Stimulated activated CD4-positive, alpha-beta T cell treated with anti-CD3 and anti-CD28 coated beads, Interleukin-15, amount 100 ng/mL, for 1 hour (primary cell): Measurements from ENCODE around the gene ARL10.
A peak's percentile ranks its signal among the peaks of the same experiment; 100 is the strongest.

Experiments used
- DNase-seq, 2 donors: peaks; one replicate each; pipeline ENCODE4 v3.0.0-alpha.2; 2020; ENCODE audit warnings: low read depth in 1 of 2, low spot score in 1 of 2

ARL10 gene

GRCh38 chr5:176361437-176362232 is 3.7 kb upstream of the ARL10 start, which contains the start of gene KIAA1191:
TSS of gene KIAA1191 (minus strand) at chr5:176361764. CDS start at chr5:176359508, 2,256 bp downstream.
- DNase-seq = peak; percentile 89 to 90

- DNase-seq = no peak
Measured at GRCh38 chr5:176362233-176362490, 3.1 kb upstream of the ARL10 start.

- DNase-seq = no peak
Measured at GRCh38 chr5:176364765-176365350, 429 bp upstream of the ARL10 start.

- no peak for DNase-seq
Measured at GRCh38 chr5:176366232-176366894, 1.1 kb downstream of the ARL10 start.

- no peak for DNase-seq
Measured at GRCh38 chr5:176368726-176369125, 3.4 kb downstream of the ARL10 start.

- DNase-seq = no peak
Measured at GRCh38 chr5:176369934-176370711, 4.8 kb downstream of the ARL10 start.

- no peak for DNase-seq
Measured at GRCh38 chr5:176371621-176372539, 6.6 kb downstream of the ARL10 start.

GRCh38 chr5:176373100-176373818 is 8.0 kb downstream of the ARL10 start:
- DNase-seq = no peak

GRCh38 chr5:176379881-176380280 is 14.6 kb downstream of the ARL10 start:
- DNase-seq = no peak

- DNase-seq = no peak
Measured at GRCh38 chr5:176381423-176381822, 16.1 kb downstream of the ARL10 start.

GRCh38 chr5:176381979-176382378 is 16.7 kb downstream of the ARL10 start:
- DNase-seq = no peak

- no peak for DNase-seq
Measured at GRCh38 chr5:176382721-176383120, 17.4 kb downstream of the ARL10 start.

- DNase-seq = no peak
Measured at GRCh38 chr5:176383248-176383905, 18.1 kb downstream of the ARL10 start.

GRCh38 chr5:176383961-176384360 is 18.7 kb downstream of the ARL10 start:
- no peak for DNase-seq

- no peak for DNase-seq
Measured at GRCh38 chr5:176384366-176384930, 19.2 kb downstream of the ARL10 start.

GRCh38 chr5:176384991-176385390 is 19.7 kb downstream of the ARL10 start:
- no peak for DNase-seq

- no peak for DNase-seq
Measured at GRCh38 chr5:176386491-176386890, 21.2 kb downstream of the ARL10 start.

GRCh38 chr5:176387384-176387925 is 22.2 kb downstream of the ARL10 start:
- DNase-seq = no peak

- DNase-seq = no peak
Measured at GRCh38 chr5:176388003-176388443, 22.7 kb downstream of the ARL10 start.
